ENCODE results near the gene COX8A.

COX8A gene

GRCh38 chr11:64019106-64020037 is 45.0 kb downstream of the COX8A start:
- H3K9me3 ChIP-seq (ENCODE audit: insufficient read depth, low read length, severe bottlenecking) = no peaks in the 10 kb centered on the region
- H3K4me1 ChIP-seq (ENCODE audit: insufficient read depth, low read length) = no peaks in the 10 kb centered on the region
- H3K27ac ChIP-seq (ENCODE audit: low read length) = no peak overlapping the region
- no peak overlapping the region for H2AFZ ChIP-seq (ENCODE audit: low read depth, low read length)
- H3K9ac ChIP-seq (ENCODE audit: low read depth, low read length) = no peak overlapping the region
- H3K4me3 ChIP-seq (ENCODE audit: low read depth in 1 of 2, low read length in 2 of 2) = no peak overlapping the region
- ATAC-seq (ENCODE audit: insufficient read depth, low read depth) (no peak), DNase-seq (no peak)
- H3K36me3 ChIP-seq (ENCODE audit: insufficient read depth, low read length) = no peaks in the 10 kb centered on the region
- H4K20me1 ChIP-seq (ENCODE audit: insufficient read depth, low read length) = peaks cover 47% of the 10 kb centered on the region
- H3K27me3 ChIP-seq (ENCODE audit: insufficient read depth, low read length, poor library complexity) = no peaks in the 10 kb centered on the region
- no peak for TF ChIP-seq EZH2 (IDR thresholded peaks at IDR 0.05; ENCODE audit: borderline replicate concordance, low read depth, low read length, severe bottlenecking)
- no peak for TF ChIP-seq CTCF (IDR thresholded peaks at IDR 0.05; ENCODE audit: borderline replicate concordance, extremely low read depth, low read length, poor library complexity, severe bottlenecking)
- H3K79me2 ChIP-seq (ENCODE audit: insufficient read depth, low read length) = no peaks in the 10 kb centered on the region
- no peak overlapping the region for H3K4me2 ChIP-seq (ENCODE audit: insufficient read depth, low read length)

GRCh38 chr11:64020976-64021756 is 46.7 kb downstream of the COX8A start:
- Histone ChIP-seq H2AFZ (ENCODE audit: low read depth, low read length) (no peak overlapping the region), H3K4me2 (ENCODE audit: insufficient read depth, low read length) (no peak overlapping the region), H3K36me3 (ENCODE audit: insufficient read depth, low read length) (no peaks in the 10 kb centered on the region), H3K79me2 (ENCODE audit: insufficient read depth, low read length) (no peaks in the 10 kb centered on the region), H4K20me1 (ENCODE audit: insufficient read depth, low read length) (peaks cover 44% of the 10 kb centered on the region), H3K9me3 (ENCODE audit: insufficient read depth, low read length, severe bottlenecking) (no peaks in the 10 kb centered on the region), H3K4me1 (ENCODE audit: insufficient read depth, low read length) (no peaks in the 10 kb centered on the region), H3K4me3 (ENCODE audit: low read depth in 1 of 2, low read length in 2 of 2) (no peak overlapping the region), H3K9ac (ENCODE audit: low read depth, low read length) (no peak overlapping the region), H3K27me3 (ENCODE audit: insufficient read depth, low read length, poor library complexity) (no peaks in the 10 kb centered on the region), H3K27ac (ENCODE audit: low read length) (no peak overlapping the region)
- TF ChIP-seq EZH2 (IDR thresholded peaks at IDR 0.05; ENCODE audit: borderline replicate concordance, low read depth, low read length, severe bottlenecking) (no peak), CTCF (IDR thresholded peaks at IDR 0.05; ENCODE audit: borderline replicate concordance, extremely low read depth, low read length, poor library complexity, severe bottlenecking) (no peak)
- DNase-seq (no peak), ATAC-seq (ENCODE audit: insufficient read depth, low read depth) (no peak)

- Histone ChIP-seq H3K4me2 (ENCODE audit: insufficient read depth, low read length) (no peak overlapping the region), H3K4me1 (ENCODE audit: insufficient read depth, low read length) (no peaks in the 10 kb centered on the region), H3K79me2 (ENCODE audit: insufficient read depth, low read length) (no peaks in the 10 kb centered on the region), H4K20me1 (ENCODE audit: insufficient read depth, low read length) (peaks cover 42% of the 10 kb centered on the region), H2AFZ (ENCODE audit: low read depth, low read length) (no peak overlapping the region), H3K4me3 (ENCODE audit: low read depth in 1 of 2, low read length in 2 of 2) (no peak overlapping the region), H3K36me3 (ENCODE audit: insufficient read depth, low read length) (no peaks in the 10 kb centered on the region), H3K9ac (ENCODE audit: low read depth, low read length) (no peak overlapping the region), H3K9me3 (ENCODE audit: insufficient read depth, low read length, severe bottlenecking) (no peaks in the 10 kb centered on the region), H3K27me3 (ENCODE audit: insufficient read depth, low read length, poor library complexity) (no peaks in the 10 kb centered on the region), H3K27ac (ENCODE audit: low read length) (no peak overlapping the region)
- no peak for TF ChIP-seq CTCF (IDR thresholded peaks at IDR 0.05; ENCODE audit: borderline replicate concordance, extremely low read depth, low read length, poor library complexity, severe bottlenecking)
- TF ChIP-seq EZH2 (IDR thresholded peaks at IDR 0.05; ENCODE audit: borderline replicate concordance, low read depth, low read length, severe bottlenecking) = no peak
- DNase-seq (no peak), ATAC-seq (ENCODE audit: insufficient read depth, low read depth) (no peak)
These were observed 47.3 kb downstream of the COX8A start for GRCh38 chr11:64021757-64022093.
